Thymus (tissue), 11 donors: Measurements from ENCODE around the gene AFF3. TPM values are rescaled to one million over a fixed set of nuclear protein-coding genes. Genes with fewer than 3 reads are reported as not detected.

Experiments used
- DNase-seq, 9 donors: peaks; one replicate each; pipeline ENCODE4 v3.0.0-alpha.2; 2013; ENCODE audit warnings: low spot score in 9 of 9, low read depth in 6 of 9, missing footprints in 1 of 9
- H3K27ac ChIP-seq, 2 donors: one replicate each; pipeline ENCODE4 v1.5.1; 2013; ENCODE audit warnings: control low read depth in 1 of 2, low read depth in 1 of 2, low read length in 1 of 2, mild to moderate bottlenecking in 1 of 2, moderate library complexity in 1 of 2
- H3K27me3 ChIP-seq, 2 donors: one replicate each; pipeline ENCODE4 v1.5.1; 2013; ENCODE audit warnings: low read length in 1 of 2; ENCODE audit not compliant: control insufficient read depth in 2 of 2, insufficient read depth in 1 of 2
- H3K36me3 ChIP-seq, 2 donors: one replicate each; pipeline ENCODE4 v1.5.1; 2013; ENCODE audit warnings: low read length in 1 of 2, mild to moderate bottlenecking in 1 of 2, moderate library complexity in 1 of 2; ENCODE audit not compliant: control insufficient read depth in 2 of 2, insufficient read depth in 2 of 2
- H3K4me1 ChIP-seq, 2 donors: one replicate each; pipeline ENCODE4 v1.5.1; 2013; ENCODE audit warnings: low read length in 2 of 2; ENCODE audit not compliant: control insufficient read depth in 2 of 2, insufficient read depth in 2 of 2
- H3K4me3 ChIP-seq, 2 donors: one replicate each; pipeline ENCODE4 v1.5.1; 2013; ENCODE audit warnings: low read length in 2 of 2, control low read depth in 1 of 2, mild to moderate bottlenecking in 1 of 2
- H3K9me3 ChIP-seq, 2 donors: one replicate each; pipeline ENCODE4 v1.5.1; 2013; ENCODE audit warnings: low read length in 1 of 2, mild to moderate bottlenecking in 1 of 2; ENCODE audit not compliant: control insufficient read depth in 2 of 2, insufficient read depth in 1 of 2
- WGBS: extraction: QIAGEN DNeasy Blood & Tissue Kit; methylation state at CpG from one replicate; pipeline ENCODE4 v1.1.7; 2013; 5-methylcytosine and 5-hydroxymethylcytosine counted together
- polyA plus RNA-seq: library from polyadenylated mRNA; stranded (reverse); fragments of 200-250 nt; gene quantifications from one replicate; pipeline ENCODE4 v1.2.3, GENCODE V29; 2013
- total RNA-seq: library from RNA; stranded (reverse); fragments of 120-200 nt; gene quantifications from one replicate; pipeline ENCODE4 v1.2.4, GENCODE V29; 2013
- donor health status: healthy.

Gene AFF3
- total and polyA plus RNA-seq, 2 donors, result 5.3 to 9.7 TPM

DNA sequence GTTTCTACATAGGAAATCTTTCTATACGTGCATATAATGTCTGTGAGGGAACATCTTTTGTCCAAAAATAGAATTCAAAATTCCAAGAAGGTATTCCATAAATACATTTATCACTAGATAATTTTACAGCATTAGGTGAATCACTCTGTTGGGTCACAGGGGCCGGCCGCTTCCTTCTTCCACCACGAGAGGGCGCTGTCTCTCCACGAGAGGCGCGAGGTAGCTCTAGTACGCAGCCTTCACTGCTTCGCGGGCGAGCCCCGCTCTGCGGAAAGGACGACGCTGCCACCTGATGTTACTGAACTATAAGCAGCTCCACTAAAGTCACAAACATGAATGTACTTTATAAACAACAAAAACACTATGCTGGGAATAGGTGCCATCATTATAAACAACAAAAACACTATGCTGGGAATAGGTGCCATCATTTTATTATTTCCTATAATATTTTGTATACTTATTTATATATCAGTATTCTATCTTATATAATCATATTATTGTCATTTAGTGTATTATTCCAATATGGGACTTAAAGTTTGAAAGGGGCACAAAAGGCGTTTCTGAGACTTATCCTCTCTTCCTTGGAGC, 583.2 kb downstream of the AFF3 start:
- peak; percentile 50 to 90 (median 72) for DNase-seq
- H3K9me3 ChIP-seq, result no peaks in the 10 kb centered on the region
- H3K36me3 ChIP-seq, result peaks cover 0 to 9% of the 10 kb centered on the region in 2 donors

DNA sequence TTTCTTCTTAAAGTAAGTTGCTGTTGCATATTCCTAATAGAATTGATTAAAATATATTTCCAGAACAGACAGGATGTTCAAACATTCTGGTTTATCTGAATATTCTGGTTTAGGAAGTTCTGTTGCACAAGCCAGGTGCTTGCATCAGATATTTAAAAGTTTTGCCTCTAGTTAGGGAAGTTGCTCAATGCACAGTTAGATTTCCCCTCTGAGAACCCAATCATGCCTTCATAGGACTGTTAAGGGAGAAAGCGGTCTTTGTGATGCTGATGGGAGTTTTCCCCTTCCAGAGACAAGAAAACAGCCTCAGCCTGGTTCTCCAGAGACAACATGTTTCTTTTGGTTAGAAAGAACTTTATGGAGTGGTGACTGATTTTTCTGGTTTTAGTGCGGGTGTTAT, 587.0 kb downstream of the AFF3 start:
- WGBS, result 95% methylated on average over 2 of the region's 2 CpGs

More for the DNA sequence above, 583.2 kb downstream of the AFF3 start:
- 12% methylated on average over 17 of the region's 17 CpGs for WGBS
- H3K4me1 ChIP-seq, result no peaks in the 10 kb centered on the region
- no peak overlapping the region for H3K27ac ChIP-seq
- H3K27me3 ChIP-seq, result no peaks in the 10 kb centered on the region
- no peak overlapping the region for H3K4me3 ChIP-seq

DNA sequence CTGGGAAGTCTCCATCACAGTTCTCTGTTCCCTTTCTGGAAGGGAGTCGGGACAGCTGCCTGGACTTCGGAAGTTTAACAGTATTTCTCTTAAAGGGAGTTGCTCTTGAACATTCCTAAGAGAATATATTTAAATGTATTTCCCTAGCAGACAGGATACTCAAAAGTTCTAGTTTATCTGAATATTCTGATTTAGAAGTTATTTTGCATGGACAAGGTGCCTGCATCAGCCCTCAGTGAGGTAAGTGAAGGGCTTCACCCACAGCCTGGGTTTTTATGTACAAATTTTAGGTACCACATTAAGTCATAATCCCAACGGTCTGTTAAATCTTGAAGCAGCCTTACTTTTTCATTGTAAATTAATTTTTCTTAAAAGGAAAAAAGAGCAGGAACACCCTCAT, 587.5 kb downstream of the AFF3 start:
- WGBS, result 94% methylated on average over 3 of the region's 3 CpGs
- Histone ChIP-seq H3K4me3 (no peak overlapping the region), H3K27ac (no peak overlapping the region), H3K27me3 (no peaks in the 10 kb centered on the region), H3K36me3 (peaks cover 11 to 15% of the 10 kb centered on the region in 2 donors), H3K4me1 (peaks cover 8 to 12% of the 10 kb centered on the region in 2 donors), H3K9me3 (no peaks in the 10 kb centered on the region)
- no peak for DNase-seq

More for the DNA sequence above, 587.0 kb downstream of the AFF3 start:
- H3K36me3 ChIP-seq, result peaks cover 11 to 13% of the 10 kb centered on the region in 2 donors
- H3K9me3 ChIP-seq, result no peaks in the 10 kb centered on the region
- H3K4me3 ChIP-seq, result no peak overlapping the region
- H3K27me3 ChIP-seq, result no peaks in the 10 kb centered on the region
- H3K4me1 ChIP-seq, result peaks cover 3 to 8% of the 10 kb centered on the region in 2 donors
- no peak overlapping the region for H3K27ac ChIP-seq
- no peak for DNase-seq

DNA sequence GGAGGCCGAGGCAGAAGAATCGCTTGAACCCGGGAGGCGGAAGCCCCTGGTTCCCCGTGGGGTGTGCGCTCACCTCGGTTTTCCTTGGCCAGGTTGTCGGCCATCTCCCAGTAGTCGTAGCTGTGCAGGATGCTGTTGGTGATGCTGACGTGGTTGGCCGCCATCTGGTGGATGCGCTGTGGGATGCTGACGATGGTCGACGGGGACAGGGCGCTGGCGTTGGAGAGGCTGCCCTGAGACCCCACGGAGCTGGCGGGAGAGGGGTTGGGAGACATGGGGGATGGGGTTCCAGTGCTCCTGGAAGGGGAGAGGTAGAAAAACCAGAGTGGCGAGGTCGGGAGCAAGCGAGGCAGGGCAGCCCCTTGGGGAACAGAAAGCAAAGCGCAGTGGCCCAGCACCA, 588.2 kb downstream of the AFF3 start:
- Histone ChIP-seq H3K27me3 (no peaks in the 10 kb centered on the region), H3K27ac (no peak overlapping the region), H3K4me1 (peaks cover 8 to 12% of the 10 kb centered on the region in 2 donors), H3K9me3 (no peaks in the 10 kb centered on the region), H3K36me3 (peaks cover 11 to 15% of the 10 kb centered on the region in 2 donors), H3K4me3 (no peak overlapping the region)
- no peak for DNase-seq
- 95% methylated on average over 23 of the region's 23 CpGs for WGBS

DNA sequence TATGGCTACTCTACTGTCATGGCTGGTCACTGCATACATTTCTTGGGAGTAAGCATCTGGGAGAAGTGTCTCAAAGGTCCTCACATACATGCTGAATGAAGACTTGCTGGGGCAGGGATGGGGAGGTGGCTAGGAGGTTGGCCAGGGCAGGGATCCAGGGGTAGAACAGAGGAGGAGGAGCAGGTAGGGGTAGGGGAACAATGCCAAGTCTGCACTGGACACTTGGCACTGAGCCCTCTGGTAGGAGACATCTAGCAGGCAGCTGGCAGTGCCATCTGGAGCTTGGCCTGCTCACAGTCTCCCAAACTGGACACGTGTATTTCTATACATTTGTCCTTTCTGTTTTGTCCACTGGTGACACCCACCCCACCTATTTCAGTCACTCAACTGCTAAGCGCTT, 589.9 kb downstream of the AFF3 start:
- H3K9me3 ChIP-seq, result no peaks in the 10 kb centered on the region
- H3K4me3 ChIP-seq, result no peak overlapping the region
- no peak overlapping the region for H3K27ac ChIP-seq
- H3K36me3 ChIP-seq, result peaks cover 11 to 15% of the 10 kb centered on the region in 2 donors
- peaks cover 8 to 12% of the 10 kb centered on the region in 2 donors for H3K4me1 ChIP-seq
- 100% methylated on average over 2 of the region's 2 CpGs for WGBS
- no peak for DNase-seq
- H3K27me3 ChIP-seq, result no peaks in the 10 kb centered on the region

DNA sequence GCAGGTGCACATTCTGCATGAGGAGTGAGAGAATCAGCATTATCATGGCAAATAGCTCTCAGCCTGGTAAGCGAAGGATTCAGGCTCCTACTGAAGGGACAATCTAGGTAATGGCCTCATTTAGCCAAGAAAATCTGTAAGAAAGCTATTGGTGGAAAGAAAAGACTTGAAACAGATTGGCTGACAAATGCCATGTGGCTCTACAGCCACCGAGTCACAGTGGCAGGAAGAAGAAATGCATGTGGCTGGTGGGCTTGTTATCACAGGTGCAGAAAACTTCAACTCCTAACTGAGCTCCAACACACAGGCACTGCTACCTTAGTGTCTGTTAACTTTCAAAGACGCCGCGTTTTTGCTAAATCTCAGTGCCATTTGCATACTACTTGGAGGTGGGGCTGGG, 592.0 kb downstream of the AFF3 start:
- peak overlapping the region in 1 of 2 donors; percentile 27 for H3K27ac ChIP-seq
- H3K4me3 ChIP-seq, result no peak overlapping the region
- peaks cover 8 to 12% of the 10 kb centered on the region in 2 donors for H3K4me1 ChIP-seq
- no peaks in the 10 kb centered on the region for H3K9me3 ChIP-seq
- no peaks in the 10 kb centered on the region for H3K27me3 ChIP-seq
- peaks cover 11 to 12% of the 10 kb centered on the region in 2 donors for H3K36me3 ChIP-seq
- WGBS, result 88% methylated on average over 5 of the region's 5 CpGs
- DNase-seq, result peak in 6 of 9 donors; percentile 16 to 49 (median 28)

DNA sequence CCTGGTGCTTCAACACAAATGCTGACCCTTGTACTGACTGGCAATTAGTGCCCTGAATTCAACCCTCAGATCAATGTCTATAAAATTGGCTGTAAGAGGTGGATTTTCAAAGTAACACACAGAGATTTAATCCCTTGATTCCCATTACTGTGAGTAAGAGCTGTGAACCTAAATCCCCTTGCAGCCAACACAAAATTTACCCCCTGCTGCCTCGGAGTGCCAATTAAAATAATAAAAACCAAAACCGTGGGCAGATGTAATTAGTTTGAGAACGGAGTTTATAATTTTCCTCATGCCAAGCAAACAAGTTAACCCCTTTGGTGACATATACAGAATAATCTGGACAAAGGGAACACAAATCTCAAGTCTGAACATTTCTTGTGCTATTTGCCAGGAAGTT, 596.8 kb downstream of the AFF3 start:
- no peak for DNase-seq
- H3K36me3 ChIP-seq, result peaks cover 1 to 4% of the 10 kb centered on the region in 2 donors
- H3K4me3 ChIP-seq, result no peak overlapping the region
- peaks cover 6 to 7% of the 10 kb centered on the region in 2 donors for H3K4me1 ChIP-seq
- H3K27me3 ChIP-seq, result no peaks in the 10 kb centered on the region
- WGBS, result 97% methylated on average over 3 of the region's 3 CpGs
- H3K27ac ChIP-seq, result no peak overlapping the region
- H3K9me3 ChIP-seq, result no peaks in the 10 kb centered on the region

DNA sequence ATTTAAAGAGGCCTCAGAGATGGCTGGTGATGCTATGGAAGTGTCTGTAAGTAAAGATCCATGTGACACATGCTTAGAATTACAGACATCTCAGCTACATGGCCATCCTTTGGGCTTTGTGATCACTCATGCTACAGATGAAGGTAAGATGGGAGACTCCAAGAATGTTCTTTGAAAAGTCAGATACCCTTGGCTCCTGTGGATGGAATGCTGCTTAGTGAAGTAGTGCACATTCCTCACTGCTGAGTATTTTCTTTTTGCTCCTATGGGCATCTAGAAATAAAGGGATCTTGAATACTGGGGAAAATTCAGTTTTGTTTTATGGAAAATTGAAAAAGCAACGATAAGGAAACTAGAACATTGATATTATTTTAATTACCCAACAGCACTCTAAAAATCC, 597.3 kb downstream of the AFF3 start:
- Histone ChIP-seq H3K36me3 (no peaks in the 10 kb centered on the region), H3K4me1 (peaks cover under 1 to 1% of the 10 kb centered on the region in 2 donors), H3K27ac (no peak overlapping the region), H3K9me3 (no peaks in the 10 kb centered on the region), H3K4me3 (no peak overlapping the region), H3K27me3 (no peaks in the 10 kb centered on the region)
- WGBS, result 96% methylated on average over 1 of the region's 1 CpG
- DNase-seq, result no peak

DNA sequence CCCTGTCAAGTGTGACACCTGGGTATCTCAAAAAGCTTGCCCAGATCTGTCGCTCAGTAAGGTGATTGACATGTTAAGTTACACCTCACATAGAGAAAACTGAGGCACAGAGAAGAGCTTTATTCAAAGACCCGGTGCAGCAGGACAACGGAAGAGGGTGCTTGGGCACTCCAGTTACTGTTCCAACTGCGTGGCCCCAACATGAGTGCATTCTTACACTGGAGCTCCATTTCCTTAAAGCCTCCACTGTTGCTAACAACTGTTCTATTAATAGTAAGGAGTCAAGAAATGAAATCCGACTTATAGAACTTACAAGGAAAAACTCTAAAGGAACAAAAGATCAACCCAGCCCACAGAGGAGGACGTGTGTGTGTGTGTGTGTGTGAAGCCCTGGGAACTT, 597.8 kb downstream of the AFF3 start:
- Histone ChIP-seq H3K4me3 (no peak overlapping the region), H3K27me3 (no peaks in the 10 kb centered on the region), H3K36me3 (no peaks in the 10 kb centered on the region), H3K4me1 (no peaks in the 10 kb centered on the region), H3K27ac (no peak overlapping the region), H3K9me3 (no peaks in the 10 kb centered on the region)
- WGBS, result 97% methylated on average over 6 of the region's 6 CpGs
- DNase-seq, result no peak
